ENCODE measurements around the gene TTC9C. TPM values are rescaled to one million over a fixed set of nuclear protein-coding genes. Genes with fewer than 3 reads are reported as not detected.

Gene TTC9C, protein sequence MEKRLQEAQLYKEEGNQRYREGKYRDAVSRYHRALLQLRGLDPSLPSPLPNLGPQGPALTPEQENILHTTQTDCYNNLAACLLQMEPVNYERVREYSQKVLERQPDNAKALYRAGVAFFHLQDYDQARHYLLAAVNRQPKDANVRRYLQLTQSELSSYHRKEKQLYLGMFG
- total RNA-seq: 35.7 and 39.1 TPM in 2 replicates

DNA sequence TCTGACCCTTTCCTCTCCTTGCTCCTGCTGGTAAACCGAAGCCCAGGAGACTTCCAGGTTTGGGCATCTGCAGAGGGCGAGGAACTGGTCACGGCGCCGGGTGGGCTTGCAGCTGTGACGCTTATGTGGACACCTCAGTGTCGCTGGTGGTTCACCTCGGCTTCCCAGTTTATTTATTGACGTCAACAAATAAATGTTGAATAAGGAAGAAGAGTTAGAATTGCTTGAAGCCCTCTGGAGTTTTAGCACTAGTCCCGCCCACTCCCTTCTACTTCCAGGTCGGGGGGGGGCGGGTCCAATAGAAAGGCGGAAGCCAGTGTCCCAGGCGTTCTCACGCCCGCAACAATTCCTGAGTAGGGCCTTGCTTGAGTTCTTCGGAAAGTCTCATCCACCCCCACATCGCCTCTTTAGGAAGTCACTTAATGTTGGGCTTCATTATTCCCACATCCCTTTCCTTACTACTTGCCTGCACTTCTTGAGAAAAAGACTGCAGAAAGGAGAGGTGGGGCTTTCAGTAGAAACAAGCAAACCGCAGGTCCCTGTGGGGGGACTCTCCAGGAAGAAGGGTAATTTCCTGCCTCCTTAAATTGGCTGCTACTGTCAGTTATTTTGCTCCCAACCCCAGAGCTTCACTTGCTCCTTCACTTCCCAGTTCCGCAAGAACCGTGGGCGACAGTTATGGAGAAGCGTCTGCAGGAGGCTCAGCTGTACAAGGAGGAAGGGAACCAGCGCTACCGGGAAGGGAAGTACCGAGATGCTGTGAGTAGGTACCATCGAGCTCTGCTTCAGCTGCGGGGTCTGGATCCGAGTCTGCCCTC, at the start of gene TTC9C:
Gene TTC9C (plus strand): TSS at position 316 of the 818 bp plus-strand sequence. CDS start 363 bp downstream, at position 679.
- no peak for TF ChIP-seq CTCF (conservative IDR thresholded peaks at IDR 0.05; ENCODE audit: low read depth, low read length)
- no peak for DNase-seq (ENCODE audit: low read depth)
- peak within 1 kb of the TSS; percentile 90 for H3K4me3 ChIP-seq (ENCODE audit: low read depth, low read length)

- DNase-seq (ENCODE audit: low read depth): no peak
- no peak for TF ChIP-seq CTCF (conservative IDR thresholded peaks at IDR 0.05; ENCODE audit: low read depth, low read length)
- H3K4me3 ChIP-seq (ENCODE audit: low read depth, low read length): peak within 1 kb of the TSS; percentile 99
These were observed 49.3 kb upstream of the TTC9C start, which contains the start of gene UBXN1 for GRCh38 chr11:62678770-62679696. Gene UBXN1 (minus strand): TSS chr11:62679073. CDS start chr11:62678923, 150 bp downstream.

DNA sequence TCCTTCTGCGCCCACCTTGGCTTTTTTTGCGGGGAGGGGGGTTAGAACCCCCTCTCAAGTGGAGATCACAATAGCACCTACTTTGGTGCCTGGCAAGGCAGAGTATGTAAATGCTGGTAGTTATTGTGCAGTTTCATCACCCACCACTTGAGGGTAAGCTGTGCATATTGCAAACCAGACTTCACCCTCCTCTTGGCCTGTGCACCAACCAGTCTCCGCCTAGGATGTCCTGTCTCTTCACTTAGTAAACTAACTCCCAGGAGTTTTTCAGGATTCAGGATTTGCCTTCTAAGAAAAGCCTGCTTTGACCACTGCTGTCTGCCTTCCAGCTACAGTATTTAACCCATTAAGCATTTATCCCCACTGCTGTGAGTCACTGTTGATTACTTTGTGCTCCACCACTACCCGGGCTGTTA, 47.5 kb upstream of the TTC9C start:
- no peak overlapping the region for H3K4me3 ChIP-seq (ENCODE audit: low read depth, low read length)
- peak; percentile 31 for DNase-seq (ENCODE audit: low read depth)
- peak; percentile 67 for TF ChIP-seq CTCF (conservative IDR thresholded peaks at IDR 0.05; ENCODE audit: low read depth, low read length)

GRCh38 chr11:62682518-62682917, 45.8 kb upstream of the TTC9C start:
- TF ChIP-seq CTCF (conservative IDR thresholded peaks at IDR 0.05; ENCODE audit: low read depth, low read length): no peak
- H3K4me3 ChIP-seq (ENCODE audit: low read depth, low read length): no peak overlapping the region
- DNase-seq (ENCODE audit: low read depth): no peak

DNA sequence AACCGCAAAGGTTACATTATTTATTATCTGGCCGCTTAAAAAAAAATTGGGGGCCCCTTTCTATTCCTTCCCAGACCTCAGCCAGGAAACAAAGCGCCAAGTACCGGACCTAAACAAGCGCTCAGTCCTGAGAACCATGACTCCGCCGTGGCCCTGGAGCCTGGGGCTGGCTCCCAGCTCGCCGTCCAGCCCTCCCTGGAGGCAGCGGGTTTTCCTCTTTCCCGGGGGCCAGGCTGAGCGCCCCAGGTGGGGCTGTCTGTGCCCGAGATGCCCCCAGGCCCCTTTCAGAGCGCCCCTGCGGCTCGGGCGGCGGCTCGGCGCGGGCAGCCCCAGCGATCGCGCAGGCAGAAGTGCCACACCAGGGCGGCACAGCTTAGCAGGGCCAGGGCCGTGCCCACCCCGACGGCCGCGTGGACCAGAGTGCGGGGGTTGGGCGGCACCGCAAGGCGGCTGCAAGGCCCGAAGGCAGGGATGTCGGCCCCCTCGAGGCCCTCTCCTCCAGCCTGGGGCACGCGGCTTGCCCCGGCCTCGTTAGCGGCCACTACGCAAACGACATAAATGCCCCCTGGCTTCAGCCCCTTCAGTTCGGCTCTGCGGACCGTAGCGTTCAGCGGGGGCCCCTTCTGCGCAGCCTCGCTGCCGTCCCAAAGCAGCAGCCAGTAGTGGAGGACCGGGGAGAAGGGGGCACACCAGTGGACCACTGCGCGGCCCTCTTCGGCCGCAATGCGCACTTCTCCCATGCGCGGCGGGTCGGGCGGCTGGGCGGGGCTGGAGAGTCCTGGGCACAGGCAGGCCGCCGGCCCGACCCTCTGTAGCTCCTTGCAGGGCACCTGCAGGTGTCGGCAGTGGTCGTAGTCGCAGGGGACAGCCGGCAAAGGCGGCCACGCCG, 40.5 kb upstream of the TTC9C start:
- TF ChIP-seq CTCF (conservative IDR thresholded peaks at IDR 0.05; ENCODE audit: low read depth, low read length): no peak
- H3K4me3 ChIP-seq (ENCODE audit: low read depth, low read length): peak overlapping the region; percentile 6
- no peak for DNase-seq (ENCODE audit: low read depth)

GRCh38 chr11:62688491-62688890, 39.8 kb upstream of the TTC9C start:
- H3K4me3 ChIP-seq (ENCODE audit: low read depth, low read length): no peak overlapping the region
- no peak for DNase-seq (ENCODE audit: low read depth)
- TF ChIP-seq CTCF (conservative IDR thresholded peaks at IDR 0.05; ENCODE audit: low read depth, low read length): no peak

Measured in epithelial cell of proximal tubule (primary cell).